NCI-H460 (cell line): ENCODE measurements around the gene DAZAP1. TPM values are rescaled to one million over a fixed set of nuclear protein-coding genes. Genes with fewer than 3 reads are reported as not detected.

Experiments used
- DNase-seq: peaks from one replicate; pipeline ENCODE4 v3.0.0-alpha.2; 2016; ENCODE audit warnings: low read depth; ENCODE audit errors: extremely low read depth
- total RNA-seq: library from RNA; depleted of rRNA; stranded (reverse); fragments of >200 nt; shearing (Covaris generic); gene quantifications from 2 replicates; pipeline ENCODE4 v1.2.3, GENCODE V29; 2014

Gene DAZAP1
- total RNA-seq, 1 experiment from 2014 or later, result 122 TPM

DNA sequence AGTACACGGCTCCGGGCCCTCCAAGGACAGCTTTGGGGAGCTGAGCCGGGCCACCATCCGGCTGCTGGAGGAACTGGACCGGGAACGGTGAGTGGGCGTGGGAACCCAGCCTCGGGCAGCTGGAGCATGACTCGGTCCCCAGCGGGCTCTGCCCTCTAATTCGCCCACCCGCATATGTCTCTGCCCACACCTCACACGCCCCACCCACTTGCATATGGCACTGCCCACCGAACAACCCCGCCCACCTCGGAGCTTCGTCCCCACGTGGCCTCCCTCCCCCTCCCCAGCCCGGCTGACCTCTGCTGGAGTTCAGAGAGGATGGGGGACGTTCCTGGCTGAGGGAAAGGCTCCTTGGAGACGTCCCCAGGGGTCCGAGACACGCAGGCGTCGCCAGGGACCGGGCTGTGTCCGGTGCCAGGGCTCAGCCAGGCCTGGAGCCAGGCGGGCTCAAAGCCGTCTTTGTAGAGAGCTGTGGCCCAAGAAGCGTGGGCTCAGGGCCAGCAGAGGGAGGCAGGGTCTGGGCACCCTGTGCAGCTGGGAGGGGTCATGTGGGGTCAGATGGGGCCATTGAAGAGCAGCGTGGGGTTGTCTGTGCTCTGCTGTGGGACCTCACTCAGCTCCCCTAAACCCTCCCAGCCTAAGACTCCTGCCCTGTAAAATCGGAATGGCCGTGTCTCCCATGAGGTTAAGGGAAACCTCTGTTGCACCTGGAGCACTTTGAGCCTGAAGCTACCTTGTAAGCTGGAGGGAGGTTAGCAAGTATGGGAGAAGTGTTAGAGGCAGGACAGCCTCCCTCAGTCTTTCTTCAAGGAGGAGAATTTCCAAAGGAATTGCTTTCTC lies 46.4 kb downstream of the DAZAP1 start:
- DNase-seq, result no peak

DNA sequence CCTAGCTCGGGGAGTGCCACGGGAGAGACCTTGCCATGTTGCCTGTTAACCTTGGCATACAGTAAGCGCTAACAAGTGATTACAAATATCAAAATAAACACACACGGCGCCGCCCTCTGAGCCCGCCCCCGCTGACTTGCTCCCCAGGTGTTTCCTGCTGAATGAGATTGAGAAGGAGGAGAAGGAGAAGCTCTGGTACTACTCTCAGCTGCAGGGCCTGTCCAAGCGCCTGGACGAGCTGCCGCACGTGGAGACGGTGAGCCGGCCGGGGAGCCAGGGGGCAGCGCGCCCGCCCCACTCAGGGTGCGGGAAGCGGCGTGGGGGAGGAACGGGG lies 47.6 kb downstream of the DAZAP1 start:
- no peak for DNase-seq

- DNase-seq, result peak; percentile 79
These were observed 48.1 kb downstream of the DAZAP1 start for GRCh38 chr19:1455336-1456120.

- DNase-seq, result no peak
These were observed 48.9 kb downstream of the DAZAP1 start for GRCh38 chr19:1456121-1456900.

DNA sequence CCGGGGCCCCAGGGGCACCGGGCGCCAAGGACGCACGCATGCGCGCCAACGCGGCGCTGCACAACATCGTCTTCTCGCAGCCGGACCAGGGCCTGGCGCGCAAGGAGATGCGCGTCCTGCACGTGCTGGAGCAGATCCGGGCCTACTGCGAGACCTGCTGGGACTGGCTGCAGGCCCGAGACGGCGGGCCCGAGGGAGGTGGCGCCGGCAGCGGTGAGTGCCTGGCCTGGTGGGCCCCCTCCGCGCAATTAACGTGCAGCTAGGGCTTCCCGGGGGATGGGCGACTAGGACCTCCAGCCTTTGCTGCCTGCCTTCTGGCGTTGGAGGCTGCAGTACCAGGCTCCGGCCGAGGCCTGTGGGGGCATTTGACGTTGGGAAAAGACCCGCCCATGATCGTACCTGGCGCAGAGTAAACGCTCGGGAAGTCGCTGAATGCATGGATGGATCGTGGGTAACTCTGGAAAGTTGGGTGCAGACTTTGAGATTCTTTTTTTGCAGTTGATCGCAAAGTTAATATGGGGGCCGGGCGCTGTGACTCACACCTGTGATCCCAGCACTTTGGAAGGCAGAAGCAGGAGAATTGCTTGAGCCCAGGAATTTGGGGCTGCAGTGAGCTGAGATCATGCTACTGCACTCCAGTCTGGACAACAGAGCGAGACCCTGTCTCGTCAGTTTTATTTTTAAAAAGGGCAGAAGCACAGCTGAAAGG lies 49.8 kb downstream of the DAZAP1 start:
- no peak for DNase-seq

DNA sequence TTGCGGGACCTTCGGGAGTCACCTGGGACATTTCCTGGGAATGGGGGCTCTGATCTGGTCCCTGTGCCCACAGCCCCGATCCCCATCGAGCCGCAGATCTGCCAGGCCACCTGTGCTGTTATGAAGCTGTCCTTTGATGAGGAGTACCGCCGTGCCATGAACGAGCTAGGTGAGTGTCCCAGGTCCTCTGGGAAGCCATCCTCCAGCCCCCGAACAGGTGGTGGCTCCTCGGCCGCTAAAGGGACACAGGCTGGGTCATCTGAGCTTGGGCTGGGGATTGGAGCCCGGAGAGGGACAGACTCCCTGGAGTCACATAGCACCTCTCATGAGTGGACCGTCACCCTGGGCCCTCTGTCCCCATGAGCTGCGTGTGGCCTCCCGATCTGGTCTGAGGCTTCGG lies 50.5 kb downstream of the DAZAP1 start:
- DNase-seq, result no peak

- no peak for DNase-seq
These were observed 52.1 kb downstream of the DAZAP1 start for GRCh38 chr19:1459479-1459878.

GRCh38 chr19:1460033-1460995 lies 52.9 kb downstream of the DAZAP1 start:
- DNase-seq, result no peak

DNA sequence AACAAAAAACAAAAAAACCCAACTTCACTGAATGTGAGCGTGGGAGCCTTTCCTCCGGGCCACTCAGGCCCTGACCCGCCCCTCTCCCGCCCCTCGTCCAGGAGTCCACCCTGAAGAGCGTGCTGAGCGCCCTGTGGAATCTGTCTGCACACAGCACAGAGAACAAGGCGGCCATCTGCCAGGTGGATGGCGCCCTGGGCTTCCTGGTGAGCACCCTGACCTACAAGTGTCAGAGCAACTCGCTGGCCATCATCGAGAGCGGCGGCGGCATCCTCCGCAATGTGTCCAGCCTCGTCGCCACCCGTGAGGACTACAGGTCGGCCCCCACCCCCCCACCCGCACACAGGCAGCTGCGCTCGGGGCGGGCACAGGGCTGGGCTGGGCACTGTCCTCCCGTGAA lies 54.5 kb downstream of the DAZAP1 start:
- no peak for DNase-seq

- no peak for DNase-seq
These were observed 58.0 kb downstream of the DAZAP1 start for GRCh38 chr19:1465191-1466016.

- no peak for DNase-seq
These were observed 58.7 kb downstream of the DAZAP1 start for GRCh38 chr19:1466018-1466460.

GRCh38 chr19:1466461-1467214 lies 59.3 kb downstream of the DAZAP1 start:
- no peak for DNase-seq

DNA sequence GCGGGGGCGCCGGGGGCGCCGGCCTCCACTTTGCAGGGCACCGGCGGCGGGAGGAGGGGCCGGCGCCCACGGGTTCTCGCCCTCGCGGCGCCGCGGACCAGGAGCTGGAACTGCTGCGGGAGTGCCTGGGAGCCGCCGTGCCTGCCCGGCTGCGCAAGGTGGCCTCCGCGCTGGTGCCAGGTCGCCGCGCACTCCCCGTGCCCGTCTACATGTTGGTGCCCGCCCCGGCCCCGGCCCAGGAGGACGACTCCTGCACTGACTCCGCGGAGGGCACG lies 59.8 kb downstream of the DAZAP1 start:
- no peak for DNase-seq

DNA sequence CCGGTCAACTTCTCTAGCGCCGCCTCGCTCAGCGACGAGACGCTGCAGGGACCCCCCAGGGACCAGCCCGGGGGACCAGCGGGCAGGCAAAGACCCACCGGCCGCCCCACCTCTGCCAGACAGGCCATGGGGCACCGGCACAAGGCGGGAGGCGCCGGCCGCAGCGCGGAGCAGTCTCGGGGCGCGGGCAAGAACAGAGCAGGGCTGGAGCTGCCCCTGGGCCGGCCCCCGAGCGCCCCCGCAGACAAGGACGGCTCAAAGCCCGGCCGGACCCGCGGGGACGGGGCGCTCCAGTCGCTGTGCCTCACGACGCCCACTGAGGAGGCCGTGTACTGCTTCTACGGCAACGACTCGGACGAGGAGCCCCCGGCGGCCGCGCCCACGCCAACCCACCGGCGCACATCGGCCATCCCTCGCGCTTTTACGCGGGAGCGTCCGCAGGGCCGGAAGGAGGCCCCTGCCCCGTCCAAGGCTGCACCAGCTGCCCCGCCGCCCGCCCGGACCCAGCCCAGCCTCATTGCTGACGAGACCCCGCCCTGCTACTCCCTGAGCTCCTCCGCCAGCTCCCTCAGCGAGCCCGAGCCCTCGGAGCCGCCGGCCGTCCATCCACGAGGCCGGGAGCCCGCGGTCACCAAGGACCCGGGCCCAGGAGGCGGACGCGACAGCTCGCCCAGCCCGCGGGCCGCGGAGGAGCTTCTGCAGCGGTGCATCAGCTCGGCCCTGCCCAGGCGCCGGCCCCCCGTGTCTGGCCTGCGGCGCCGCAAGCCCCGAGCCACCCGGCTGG lies 60.3 kb downstream of the DAZAP1 start:
- no peak for DNase-seq

GRCh38 chr19:1468274-1468820 lies 61.0 kb downstream of the DAZAP1 start:
- no peak for DNase-seq

DNA sequence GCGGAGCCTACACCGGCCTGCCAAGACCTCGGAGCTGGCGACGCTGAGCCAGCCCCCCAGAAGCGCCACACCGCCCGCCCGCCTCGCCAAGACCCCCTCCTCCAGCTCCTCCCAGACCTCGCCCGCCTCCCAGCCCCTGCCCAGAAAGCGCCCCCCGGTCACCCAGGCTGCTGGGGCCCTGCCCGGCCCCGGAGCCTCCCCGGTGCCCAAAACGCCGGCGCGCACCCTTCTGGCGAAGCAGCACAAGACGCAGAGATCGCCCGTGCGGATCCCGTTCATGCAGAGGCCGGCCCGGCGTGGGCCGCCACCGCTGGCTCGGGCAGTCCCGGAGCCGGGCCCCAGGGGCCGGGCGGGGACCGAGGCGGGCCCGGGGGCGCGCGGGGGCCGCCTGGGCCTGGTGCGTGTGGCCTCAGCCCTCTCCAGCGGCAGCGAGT lies 61.5 kb downstream of the DAZAP1 start:
- no peak for DNase-seq
